Caco-2 (cell line): ENCODE results near the gene SFTA2. TPM values are rescaled to one million over a fixed set of nuclear protein-coding genes. Genes with fewer than 3 reads are reported as not detected.

ENCODE experiments used
- BruUV-seq: library from RNA; stranded (reverse); fragments of 400-500 nt; replicated peaks from 2 replicates; lab custom pipeline; 2021; lab: Mats Ljungman, UMichigan
- CTCF ChIA-PET: fragments of 300-600 bp; sonication (Branson Sonifier 250); formaldehyde crosslinking; loops from one replicate; lab custom pipeline; 2022; ENCODE audit warnings: antibody characterized with exemption; lab: Charles Lee
- POLR2A ChIA-PET: fragments of 300-600 bp; sonication (Branson Sonifier 250); formaldehyde crosslinking; loops from one replicate; lab custom pipeline; 2022; ENCODE audit warnings: antibody characterized with exemption; lab: Charles Lee
- DNase-seq, 2 experiments: peaks; one replicate each; pipeline versions ENCODE4 v3.0.0 to v3.0.0-alpha.2; 2020 to 2022
- H3K27me3 ChIP-seq: replicated peaks from 2 replicates; pipeline ENCODE4 v1.6.0; 2011; ENCODE audit warnings: low read length; ENCODE audit not compliant: control insufficient read depth, insufficient read depth
- H3K36me3 ChIP-seq: 2 replicates; pipeline ENCODE4 v1.5.1; 2011; ENCODE audit warnings: low read length; ENCODE audit not compliant: control insufficient read depth, insufficient read depth
- H3K4me1 ChIP-seq: fragments of 250-450 bp; sonication (Bioruptor Pico); 2 replicates; pipeline ENCODE4 v1.5.1; 2020; ENCODE audit warnings: mild to moderate bottlenecking
- H3K4me3 ChIP-seq: 2 replicates; pipeline ENCODE4 v1.5.1; 2011; ENCODE audit warnings: low read depth, mild to moderate bottlenecking, control low read depth, low read length
- H3K9me3 ChIP-seq: fragments of 250-450 bp; sonication (Bioruptor Pico); 2 replicates; pipeline ENCODE4 v1.5.1; 2020; ENCODE audit warnings: mild to moderate bottlenecking, moderate library complexity
- H3K27ac Mint-ChIP-seq: one replicate; pipeline ENCODE4 v1.8.0; 2022; ENCODE audit warnings: mixed read lengths; ENCODE audit not compliant: unreplicated experiment
- H3K27me3 Mint-ChIP-seq: one replicate; pipeline ENCODE4 v1.8.0; 2022; ENCODE audit warnings: mixed read lengths; ENCODE audit not compliant: insufficient read depth, unreplicated experiment
- H3K36me3 Mint-ChIP-seq: one replicate; pipeline ENCODE4 v1.8.0; 2022; ENCODE audit warnings: mild to moderate bottlenecking, mixed read lengths; ENCODE audit not compliant: insufficient read depth, unreplicated experiment
- H3K4me1 Mint-ChIP-seq: one replicate; pipeline ENCODE4 v1.8.0; 2022; ENCODE audit warnings: low read depth, mixed read lengths; ENCODE audit not compliant: unreplicated experiment
- H3K4me3 Mint-ChIP-seq: one replicate; pipeline ENCODE4 v1.8.0; 2022; ENCODE audit warnings: mild to moderate bottlenecking, moderate library complexity, mixed read lengths; ENCODE audit not compliant: unreplicated experiment
- H3K9me3 Mint-ChIP-seq: one replicate; pipeline ENCODE4 v1.8.0; 2022; ENCODE audit warnings: mixed read lengths; ENCODE audit not compliant: unreplicated experiment
- intact Hi-C: fragments of 100-400 bp; cut with micrococcal nuclease; formaldehyde crosslinking; loops from one replicate; pipeline ENCODE4 v1.10.0; 2022; ENCODE audit not compliant: unreplicated experiment
- total RNA-seq: library from RNA; stranded (reverse); gene quantifications from 2 replicates; pipeline ENCODE4 v1.2.3, GENCODE V29; 2022
- TF ChIP-seq, protein P1 (sequence below), 2 experiments: fragments of 200-600 bp in 1 of 2; IDR thresholded peaks; 1 replicate in 1 of 2; 2 replicates in 1 of 2; pipeline versions ENCODE4 v1.5.1 to v1.8.0; 2011 to 2022; ENCODE audit warnings: antibody characterized with exemption in 1 of 2, control low read depth in 1 of 2, inconsistent platforms in 1 of 2, low read depth in 1 of 2, low read length in 1 of 2, mild to moderate bottlenecking in 1 of 2, moderate library complexity in 1 of 2; ENCODE audit not compliant: insufficient read depth in 1 of 2, severe bottlenecking in 1 of 2, unreplicated experiment in 1 of 2

SFTA2 gene
- total RNA-seq, 1 experiment from 2014 or later, result 9.6 TPM

DNA sequence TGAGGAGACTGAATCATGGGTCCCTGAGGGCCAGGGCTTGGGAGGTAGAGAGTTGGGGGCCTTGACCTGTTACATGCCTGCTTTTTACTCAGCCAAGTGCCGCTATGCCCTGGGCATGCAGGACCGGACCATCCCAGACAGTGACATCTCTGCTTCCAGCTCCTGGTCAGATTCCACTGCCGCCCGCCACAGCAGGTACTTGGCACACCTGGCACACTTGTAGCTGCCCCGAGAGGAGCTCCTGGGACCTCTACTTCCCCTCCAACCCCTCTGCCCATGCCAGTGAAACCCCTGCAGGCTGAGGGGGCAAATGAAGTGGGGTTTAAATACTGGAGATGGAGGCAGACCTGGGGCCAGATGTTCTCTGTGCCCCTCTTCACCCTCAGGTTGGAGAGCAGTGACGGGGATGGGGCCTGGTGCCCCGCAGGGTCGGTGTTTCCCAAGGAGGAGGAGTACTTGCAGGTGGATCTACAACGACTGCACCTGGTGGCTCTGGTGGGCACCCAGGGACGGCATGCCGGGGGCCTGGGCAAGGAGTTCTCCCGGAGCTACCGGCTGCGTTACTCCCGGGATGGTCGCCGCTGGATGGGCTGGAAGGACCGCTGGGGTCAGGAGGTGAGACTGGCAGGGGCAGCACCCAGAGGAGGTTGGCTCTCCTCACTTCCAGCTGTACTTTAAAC lies 43.0 kb downstream of the SFTA2 start:
- ChIA-PET POLR2A (no interaction called here), CTCF (no interaction called here)
- Histone ChIP-seq H3K4me1 (peaks cover 21% of the 10 kb centered on the region), H3K27me3 (no peaks in the 10 kb centered on the region), H3K36me3 (peaks cover 8% of the 10 kb centered on the region), H3K9me3 (no peaks in the 10 kb centered on the region), H3K4me3 (no peak overlapping the region)
- intact Hi-C loops, result no loop called here
- H3K36me3 Mint-ChIP-seq, result peaks cover 14% of the 10 kb centered on the region
- no peak overlapping the region for H3K27ac Mint-ChIP-seq
- BruUV-seq, result no TSS peak
- no peak overlapping the region for H3K4me3 Mint-ChIP-seq
- TF ChIP-seq, protein P1, sequence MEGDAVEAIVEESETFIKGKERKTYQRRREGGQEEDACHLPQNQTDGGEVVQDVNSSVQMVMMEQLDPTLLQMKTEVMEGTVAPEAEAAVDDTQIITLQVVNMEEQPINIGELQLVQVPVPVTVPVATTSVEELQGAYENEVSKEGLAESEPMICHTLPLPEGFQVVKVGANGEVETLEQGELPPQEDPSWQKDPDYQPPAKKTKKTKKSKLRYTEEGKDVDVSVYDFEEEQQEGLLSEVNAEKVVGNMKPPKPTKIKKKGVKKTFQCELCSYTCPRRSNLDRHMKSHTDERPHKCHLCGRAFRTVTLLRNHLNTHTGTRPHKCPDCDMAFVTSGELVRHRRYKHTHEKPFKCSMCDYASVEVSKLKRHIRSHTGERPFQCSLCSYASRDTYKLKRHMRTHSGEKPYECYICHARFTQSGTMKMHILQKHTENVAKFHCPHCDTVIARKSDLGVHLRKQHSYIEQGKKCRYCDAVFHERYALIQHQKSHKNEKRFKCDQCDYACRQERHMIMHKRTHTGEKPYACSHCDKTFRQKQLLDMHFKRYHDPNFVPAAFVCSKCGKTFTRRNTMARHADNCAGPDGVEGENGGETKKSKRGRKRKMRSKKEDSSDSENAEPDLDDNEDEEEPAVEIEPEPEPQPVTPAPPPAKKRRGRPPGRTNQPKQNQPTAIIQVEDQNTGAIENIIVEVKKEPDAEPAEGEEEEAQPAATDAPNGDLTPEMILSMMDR (IDR thresholded peaks at IDR 0.05; ENCODE audit: insufficient read depth in 1 of 2, low read depth in 1 of 2, low read length in 1 of 2, severe bottlenecking in 1 of 2, unreplicated experiment in 1 of 2), result no peak
- H3K27me3 Mint-ChIP-seq, result no peaks in the 10 kb centered on the region
- no peaks in the 10 kb centered on the region for H3K9me3 Mint-ChIP-seq
- H3K4me1 Mint-ChIP-seq, result peaks cover 20% of the 10 kb centered on the region
- DNase-seq, result no peak

DNA sequence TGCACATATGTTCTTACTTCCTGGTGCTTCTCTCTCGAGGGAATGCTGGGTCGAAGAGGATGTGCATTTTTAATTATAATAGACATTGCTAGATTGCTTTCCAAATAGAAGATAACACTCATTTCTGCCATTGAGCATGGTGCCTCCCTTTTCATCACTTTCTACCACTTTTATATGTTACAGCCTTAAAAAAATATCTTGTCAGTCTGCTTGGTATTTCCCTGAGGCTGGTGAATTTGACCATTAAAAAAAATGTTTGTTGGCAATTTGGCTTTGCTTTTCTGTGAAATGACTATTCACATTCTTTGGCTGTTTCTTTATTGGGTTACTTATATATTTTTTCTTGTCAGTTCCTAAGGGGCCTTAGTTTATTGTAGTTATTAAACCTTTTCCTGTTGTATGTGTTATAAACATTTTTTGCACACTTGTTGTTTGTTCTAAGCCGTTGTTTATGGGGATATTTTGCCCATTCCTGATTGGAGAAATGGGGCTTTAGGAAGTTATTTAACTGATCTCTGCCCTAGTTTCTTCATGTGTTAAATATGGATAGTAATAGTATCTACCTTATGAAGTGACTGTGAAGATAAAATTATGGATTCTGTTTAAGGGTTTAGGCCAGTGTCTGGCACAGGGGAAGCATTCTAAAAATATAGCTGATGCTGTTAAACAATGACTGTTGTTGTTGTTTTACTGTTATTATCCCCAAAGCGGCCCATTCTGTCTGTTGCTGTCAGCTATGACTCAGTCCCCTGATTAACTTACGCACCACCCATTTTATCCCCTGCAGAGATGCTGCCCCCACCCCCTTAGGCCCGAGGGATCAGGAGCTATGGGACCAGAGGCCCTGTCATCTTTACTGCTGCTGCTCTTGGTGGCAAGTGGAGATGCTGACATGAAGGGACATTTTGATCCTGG lies 43.8 kb downstream of the SFTA2 start:
- Mint-ChIP-seq H3K9me3 (no peaks in the 10 kb centered on the region), H3K27me3 (no peaks in the 10 kb centered on the region), H3K4me3 (no peak overlapping the region), H3K4me1 (peaks cover 25% of the 10 kb centered on the region), H3K27ac (no peak overlapping the region), H3K36me3 (peaks cover 15% of the 10 kb centered on the region)
- CTCF ChIA-PET, result no interaction called here
- POLR2A ChIA-PET, result no interaction called here
- H3K9me3 ChIP-seq, result no peaks in the 10 kb centered on the region
- no peak overlapping the region for H3K4me3 ChIP-seq
- peaks cover 6% of the 10 kb centered on the region for H3K36me3 ChIP-seq
- H3K4me1 ChIP-seq, result peaks cover 25% of the 10 kb centered on the region
- no TSS peak for BruUV-seq
- no peak for DNase-seq
- H3K27me3 ChIP-seq, result no peaks in the 10 kb centered on the region
- intact Hi-C loops, result no loop called here
- TF ChIP-seq, protein P1 (IDR thresholded peaks at IDR 0.05; ENCODE audit: insufficient read depth in 1 of 2, low read depth in 1 of 2, low read length in 1 of 2, severe bottlenecking in 1 of 2, unreplicated experiment in 1 of 2), result no peak

DNA sequence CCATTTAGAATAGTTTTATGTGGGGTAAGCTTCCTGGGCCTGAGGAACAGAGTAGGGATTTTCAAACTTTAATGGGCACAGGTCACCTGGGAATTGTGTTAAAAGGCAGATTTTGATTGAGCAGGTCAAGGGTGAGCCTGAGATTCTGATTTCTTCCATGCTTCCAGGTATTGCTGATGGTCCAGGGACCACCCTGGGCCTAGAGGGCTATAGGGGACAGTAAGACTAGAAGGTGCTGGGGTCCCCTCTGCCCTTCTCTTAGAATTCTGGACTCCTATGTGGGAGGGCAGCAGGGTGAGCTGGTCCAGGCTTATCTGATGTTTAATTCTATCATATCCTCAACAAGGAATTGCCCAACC lies 45.1 kb downstream of the SFTA2 start:
- no peak overlapping the region for H3K4me3 Mint-ChIP-seq
- H3K27me3 Mint-ChIP-seq, result no peaks in the 10 kb centered on the region
- Histone ChIP-seq H3K36me3 (peaks cover 4% of the 10 kb centered on the region), H3K27me3 (no peaks in the 10 kb centered on the region), H3K4me1 (peaks cover 35% of the 10 kb centered on the region), H3K9me3 (no peaks in the 10 kb centered on the region), H3K4me3 (no peak overlapping the region)
- peaks cover 10% of the 10 kb centered on the region for H3K36me3 Mint-ChIP-seq
- DNase-seq, result no peak
- TF ChIP-seq, protein P1 (IDR thresholded peaks at IDR 0.05; ENCODE audit: insufficient read depth in 1 of 2, low read depth in 1 of 2, low read length in 1 of 2, severe bottlenecking in 1 of 2, unreplicated experiment in 1 of 2), result no peak
- intact Hi-C loops, result no loop called here
- H3K27ac Mint-ChIP-seq, result peak overlapping the region; percentile 82
- no TSS peak for BruUV-seq
- no peaks in the 10 kb centered on the region for H3K9me3 Mint-ChIP-seq
- H3K4me1 Mint-ChIP-seq, result peaks cover 35% of the 10 kb centered on the region
- ChIA-PET CTCF (interaction anchor here (0.7 kb wide), 1 partner anchor 201 kb away, joined by 7 read pairs; no protein-coding TSS in a partner anchor), POLR2A (no interaction called here)
